Dedifferentiated amniotic fluid mesenchymal stem cell (primary cell): ENCODE results near the gene FBXW11.

Experiments used
- DNase-seq: peaks from one replicate; pipeline ENCODE4 v3.0.0-alpha.2; 2016; ENCODE audit errors: extremely low spot score

FBXW11 gene

GRCh38 chr5:172015346-172015745 lies 8.9 kb upstream of the FBXW11 start:
- DNase-seq: no peak

DNA sequence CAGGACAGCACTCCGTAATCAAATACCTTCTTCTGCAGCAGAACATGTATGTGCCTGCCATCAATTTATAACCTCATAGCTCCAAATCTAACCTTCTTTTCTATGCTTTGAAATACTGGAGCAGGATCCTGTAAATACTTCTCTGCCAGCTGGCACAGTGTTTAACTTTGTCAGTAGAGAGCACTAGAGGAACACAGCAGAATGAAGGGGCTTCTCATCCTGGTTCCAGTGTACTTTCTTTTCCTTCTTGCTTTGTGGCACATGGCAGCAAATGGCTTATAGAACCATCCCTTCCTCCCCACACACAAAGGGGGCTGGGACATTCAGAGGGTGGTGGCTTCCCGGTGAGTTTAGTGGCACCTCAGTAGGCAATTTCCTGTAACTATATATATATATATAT lies 3.8 kb upstream of the FBXW11 start:
- DNase-seq: no peak

GRCh38 chr5:172009536-172010270 lies 3.3 kb upstream of the FBXW11 start:
- DNase-seq: no peak

- DNase-seq: no peak
Measured at GRCh38 chr5:172008689-172009141, 2.3 kb upstream of the FBXW11 start.

- no peak for DNase-seq
Measured at GRCh38 chr5:172008111-172008455, 1.6 kb upstream of the FBXW11 start.

GRCh38 chr5:172007175-172008110 lies 1.0 kb upstream of the FBXW11 start:
- peak; percentile 33 for DNase-seq

GRCh38 chr5:172005708-172006320 lies 624 bp downstream of the FBXW11 start:
- no peak for DNase-seq

DNA sequence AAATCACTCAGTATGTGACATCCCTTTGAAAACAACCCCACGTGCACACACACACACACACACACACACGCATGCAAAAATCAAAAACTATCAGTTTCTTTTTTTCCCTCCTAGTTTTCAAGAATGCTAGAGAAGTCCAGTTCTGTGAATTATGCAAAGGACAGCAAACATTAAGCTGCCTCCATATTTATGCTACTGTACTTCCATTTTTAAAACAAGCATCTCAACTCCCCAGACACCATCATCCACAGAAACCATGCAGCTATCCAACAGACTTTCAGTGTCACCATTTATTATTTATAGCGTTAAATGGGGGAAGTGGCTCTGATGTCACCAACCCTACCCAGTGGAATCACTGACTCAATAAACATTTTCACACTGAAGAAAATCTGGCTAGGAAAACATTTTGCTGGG lies 1.6 kb downstream of the FBXW11 start:
- DNase-seq: no peak

GRCh38 chr5:172003746-172004145 lies 2.7 kb downstream of the FBXW11 start:
- DNase-seq: no peak

- no peak for DNase-seq
Measured at GRCh38 chr5:172002840-172003512, 3.5 kb downstream of the FBXW11 start.

DNA sequence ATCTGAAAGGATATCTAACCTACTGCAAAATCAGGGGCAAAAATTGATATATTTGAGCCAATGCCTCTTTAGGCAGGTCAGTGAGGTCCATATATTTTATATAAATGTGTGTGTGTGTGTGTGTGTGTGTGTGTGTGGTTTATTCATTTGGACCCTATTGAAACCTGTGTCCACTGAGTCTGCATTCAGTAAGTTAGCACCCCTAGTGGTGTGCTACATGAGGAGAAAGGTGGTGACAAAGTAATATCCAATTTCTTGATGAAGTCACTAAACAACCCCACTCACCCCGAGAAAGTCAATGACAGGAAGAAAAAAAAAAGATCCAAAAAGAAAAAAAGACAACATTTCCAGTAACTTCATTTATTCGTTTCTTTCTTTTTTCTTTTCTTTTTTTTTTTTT lies 4.1 kb downstream of the FBXW11 start:
- no peak for DNase-seq

DNA sequence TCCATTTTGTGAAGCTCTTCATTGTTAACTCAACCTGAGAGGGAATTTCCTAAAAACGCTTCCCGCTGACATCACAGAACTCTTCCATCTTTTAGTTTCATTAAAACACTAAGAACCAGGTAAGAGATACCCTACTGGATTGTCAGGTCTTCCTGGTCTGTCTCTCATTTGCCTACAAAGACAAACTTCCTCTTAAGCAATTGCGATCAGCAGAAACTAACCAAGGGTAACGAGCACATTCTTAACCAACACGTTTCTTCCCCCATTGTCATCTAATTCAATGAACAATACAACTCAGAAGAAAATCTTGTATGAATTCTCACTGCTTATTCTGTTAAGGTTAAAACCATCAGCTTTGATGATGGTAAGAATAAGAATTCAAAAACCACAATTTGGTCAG lies 6.6 kb downstream of the FBXW11 start:
- DNase-seq: no peak

- no peak for DNase-seq
Measured at GRCh38 chr5:171999100-171999499, 7.3 kb downstream of the FBXW11 start.

GRCh38 chr5:171997011-171997410 lies 9.4 kb downstream of the FBXW11 start:
- no peak for DNase-seq

- no peak for DNase-seq
Measured at GRCh38 chr5:171992813-171993212, 13.6 kb downstream of the FBXW11 start.

- DNase-seq: no peak
Measured at GRCh38 chr5:171992305-171992704, 14.1 kb downstream of the FBXW11 start.

DNA sequence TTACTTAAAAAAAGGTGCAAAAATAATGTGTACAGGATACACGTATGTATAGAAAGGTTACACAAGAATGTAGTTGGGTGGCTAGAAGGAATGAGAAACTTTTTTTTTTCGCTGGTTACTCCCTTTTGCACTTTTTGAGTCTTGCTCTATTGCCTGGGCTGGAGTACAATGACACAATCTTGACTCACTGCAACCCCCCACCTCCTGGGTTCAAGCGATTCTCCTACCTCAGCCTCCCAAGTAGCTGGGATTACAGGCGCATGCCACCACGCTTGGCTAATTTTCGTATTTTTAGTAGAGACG lies 15.8 kb downstream of the FBXW11 start:
- DNase-seq: no peak

DNA sequence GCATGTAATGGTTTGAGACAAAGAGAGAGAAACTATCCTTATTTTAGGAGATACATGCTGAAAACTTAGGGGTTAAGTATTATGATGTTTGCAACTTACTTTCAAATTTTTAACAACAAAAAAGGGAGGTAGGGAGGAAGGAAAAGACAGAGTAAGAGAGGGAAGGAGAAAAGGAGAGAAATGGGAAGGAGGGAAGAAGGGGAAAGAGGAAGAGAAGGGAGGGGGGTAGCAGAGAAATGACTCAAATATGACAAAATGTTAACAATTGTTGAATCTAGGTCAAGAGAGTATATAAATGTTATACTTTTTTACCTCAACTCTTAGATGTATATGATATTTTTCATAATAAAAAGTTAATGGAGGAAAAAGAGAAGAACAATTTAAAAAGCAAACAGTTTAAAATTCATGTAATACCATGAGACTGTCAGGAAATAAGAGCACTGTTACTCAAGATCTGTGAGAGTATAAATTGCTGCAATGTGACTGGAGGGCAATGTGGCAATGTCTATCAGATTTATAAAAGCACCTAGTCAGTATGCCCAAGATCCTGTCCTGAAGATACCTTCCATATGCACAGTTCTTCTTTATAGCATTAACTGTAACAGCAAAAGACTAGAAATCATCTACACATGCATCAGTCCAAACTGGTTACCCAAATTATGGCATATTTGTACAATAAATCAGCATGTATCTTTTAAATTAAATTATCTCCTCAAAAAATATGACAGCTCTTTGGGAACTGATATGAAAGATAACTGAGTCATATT lies 16.3 kb downstream of the FBXW11 start:
- no peak for DNase-seq

DNA sequence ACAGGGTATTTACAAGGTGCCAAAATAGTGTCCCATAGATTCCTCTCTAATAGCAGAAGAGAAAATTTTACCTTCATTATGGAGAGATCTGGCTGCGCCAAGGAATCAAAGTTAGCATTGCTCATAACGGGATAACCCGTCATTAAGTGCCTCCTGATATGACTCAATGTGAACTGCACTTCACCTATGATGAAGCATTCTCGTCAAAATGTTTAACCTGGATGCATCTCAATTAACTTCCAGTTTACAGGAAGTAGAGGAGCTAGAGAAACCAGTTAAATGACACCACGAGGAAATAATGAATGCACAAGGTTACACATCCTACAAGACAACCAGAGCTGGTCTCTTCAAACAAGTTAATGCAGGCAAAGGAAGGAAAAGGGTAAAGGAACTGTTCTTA lies 17.2 kb downstream of the FBXW11 start:
- no peak for DNase-seq

DNA sequence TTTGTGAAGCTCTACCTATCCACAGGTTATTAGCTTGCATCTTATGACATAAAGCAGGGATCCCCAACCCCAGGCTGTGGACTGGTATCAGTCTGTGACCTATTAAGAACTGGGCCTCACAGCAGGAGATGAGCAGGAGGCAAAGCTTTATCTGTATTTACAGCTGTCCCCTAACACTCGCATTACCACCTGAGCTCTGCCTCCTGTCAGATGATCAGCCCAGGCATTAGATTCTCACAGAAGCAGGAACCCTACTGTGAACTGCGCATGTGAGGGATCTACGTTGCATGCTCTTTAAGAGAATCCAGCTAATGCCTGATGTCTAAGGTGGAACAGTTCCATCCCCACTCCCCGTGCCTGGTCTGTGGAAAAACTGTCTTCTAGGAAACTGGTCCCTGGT lies 19.7 kb downstream of the FBXW11 start:
- DNase-seq: no peak

DNA sequence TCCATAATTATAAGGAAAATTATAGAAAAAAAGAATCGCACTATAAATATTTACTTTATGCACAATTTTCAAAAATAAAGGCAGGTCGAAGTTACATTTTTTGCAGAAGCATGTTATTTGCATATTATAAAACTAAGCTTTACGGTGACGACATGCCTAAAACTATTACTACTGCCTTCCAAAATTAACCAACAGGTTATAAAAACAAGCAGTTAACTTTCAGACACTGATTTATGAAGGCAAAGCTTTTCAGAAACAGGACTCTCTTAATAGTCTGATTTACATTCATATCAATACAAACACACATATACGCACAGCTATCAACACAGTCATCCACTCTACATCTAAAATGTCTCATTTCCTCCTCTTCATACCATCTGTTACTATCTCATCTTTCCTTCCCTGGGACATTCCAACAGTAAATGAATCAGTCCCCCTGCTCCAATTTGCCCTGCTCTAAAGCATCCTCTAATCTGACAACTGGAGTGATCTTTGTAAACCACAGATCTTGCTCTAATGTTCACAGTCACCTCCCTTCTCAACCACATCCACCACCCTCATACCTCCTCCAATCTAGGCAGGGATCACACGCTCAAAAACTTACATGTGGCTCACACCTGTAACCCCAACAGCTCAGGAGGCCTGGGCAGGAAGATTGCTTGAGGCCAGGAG lies 21.6 kb downstream of the FBXW11 start:
- DNase-seq: peak; percentile 40
